MM.1S (cell line): ENCODE results near the gene AOC2.

Experiments used
- CTCF ChIP-seq: fragments of 300-600 bp; sonication (generic); IDR thresholded peaks from 2 replicates; pipeline ENCODE4 v1.5.1; 2016; ENCODE audit warnings: antibody characterized with exemption, low read length, mixed read lengths
- EZH2 ChIP-seq: fragments of 300-600 bp; sonication (generic); optimal IDR thresholded peaks from 2 replicates; pipeline ENCODE3; 2017; ENCODE audit warnings: low read depth, mild to moderate bottlenecking, antibody characterized with exemption, low read length, mixed read lengths
- EZH2phosphoT487 ChIP-seq: fragments of 300-600 bp; sonication (generic); IDR thresholded peaks from 2 replicates; pipeline ENCODE4 v1.6.1; 2018; ENCODE audit warnings: antibody characterized with exemption, low read length

- TF ChIP-seq CTCF (no peak), EZH2phosphoT487 (no peak), EZH2 (no peak)
These were observed 22.5 kb downstream of the AOC2 start for GRCh38 chr17:42866631-42867575.
